Activated CD4-positive, alpha-beta T cell treated with anti-CD3 and anti-CD28 coated beads for 36 hours (primary cell): ENCODE data around the gene AGFG1. TPM values are rescaled to one million over a fixed set of nuclear protein-coding genes. Genes with fewer than 3 reads are reported as not detected.

Experiments used
- ATAC-seq: fragments of 200-7000 bp; cut with Tn5 transposase; one replicate; pipeline ENCODE4 v1.10.0; 2021; ENCODE audit warnings: mild to moderate bottlenecking, moderate library complexity
- CTCF ChIA-PET: fragments of 350-600 bp; sonication (Branson Sonifier 250); formaldehyde crosslinking; loops from one replicate; lab custom pipeline; 2021; ENCODE audit warnings: antibody characterized with exemption; lab: Charles Lee
- POLR2A ChIA-PET: fragments of 350-600 bp; sonication (Branson Sonifier 250); formaldehyde crosslinking; loops from one replicate; lab custom pipeline; 2021; ENCODE audit warnings: antibody characterized with exemption, inconsistent platforms; lab: Charles Lee
- DNase-seq: peaks from one replicate; pipeline ENCODE4 v3.0.0-alpha.2; 2020
- H3K27ac Mint-ChIP-seq: one replicate; pipeline ENCODE4 v1.8.0; 2021; ENCODE audit warnings: mixed read lengths
- H3K27me3 Mint-ChIP-seq: one replicate; pipeline ENCODE4 v1.8.0; 2021; ENCODE audit warnings: mixed read lengths
- H3K36me3 Mint-ChIP-seq: one replicate; pipeline ENCODE4 v1.8.0; 2021; ENCODE audit warnings: low read depth, mixed read lengths
- H3K4me1 Mint-ChIP-seq: one replicate; pipeline ENCODE4 v1.8.0; 2021; ENCODE audit warnings: mixed read lengths
- H3K4me3 Mint-ChIP-seq: one replicate; pipeline ENCODE4 v1.8.0; 2021; ENCODE audit warnings: mild to moderate bottlenecking, moderate library complexity, mixed read lengths
- H3K9me3 Mint-ChIP-seq: one replicate; pipeline ENCODE4 v1.8.0; 2021; ENCODE audit warnings: low read depth, mixed read lengths
- intact Hi-C, 2 experiments: fragments of 100-400 bp; cut with DNase I in 1 of 2; cut with micrococcal nuclease in 1 of 2; formaldehyde crosslinking; loops; one replicate each; pipeline versions ENCODE4 v1.14.2 to v1.15.1; 2022 to 2024; cut with DNase I, micrococcal nuclease
- microRNA-seq: library from miRNA; unstranded; fragments of <30 nt; microRNA quantifications from one replicate; pipeline ENCODE4 v1.2.0, GENCODE V29; 2021; ENCODE audit warnings: borderline replicate concordance
- total RNA-seq, 2 experiments: library from RNA; stranded (reverse); gene quantifications; one replicate each; pipeline ENCODE4 v1.2.3, GENCODE V29; 2021

The AGFG1 gene
- total RNA-seq, 2 experiments from 2014 or later, result 158 to 214 TPM

DNA sequence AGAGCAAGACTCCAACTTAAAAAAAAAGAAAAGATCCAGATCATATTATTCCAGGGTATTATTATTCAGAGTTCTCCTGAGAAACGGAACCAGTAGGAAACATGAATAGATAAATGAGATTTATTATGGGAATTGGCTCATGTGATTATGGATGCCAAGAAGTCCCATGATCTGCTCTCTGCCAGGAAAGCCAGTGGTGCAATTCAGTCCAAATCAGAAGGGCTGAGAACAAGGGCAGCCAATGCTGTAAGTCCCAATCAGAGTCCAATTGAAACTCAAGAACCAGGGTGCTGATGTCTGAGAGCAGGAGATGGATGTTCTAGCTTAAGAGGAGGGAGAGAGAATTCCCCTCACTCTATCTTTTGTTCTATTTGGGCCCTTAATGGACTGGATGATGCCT lies 134.5 kb downstream of the AGFG1 start:
- intact Hi-C loops, result no loop called here
- no peak overlapping the region for H3K27ac Mint-ChIP-seq
- ChIA-PET POLR2A (no interaction called here), CTCF (no interaction called here)
- H3K36me3 Mint-ChIP-seq, result peaks cover 2% of the 10 kb centered on the region
- peaks cover 5% of the 10 kb centered on the region for H3K4me1 Mint-ChIP-seq
- peaks cover 32% of the 10 kb centered on the region for H3K27me3 Mint-ChIP-seq
- no peaks in the 10 kb centered on the region for H3K9me3 Mint-ChIP-seq
- no peak overlapping the region for H3K4me3 Mint-ChIP-seq
- no peak for DNase-seq
- ATAC-seq, result no peak

DNA sequence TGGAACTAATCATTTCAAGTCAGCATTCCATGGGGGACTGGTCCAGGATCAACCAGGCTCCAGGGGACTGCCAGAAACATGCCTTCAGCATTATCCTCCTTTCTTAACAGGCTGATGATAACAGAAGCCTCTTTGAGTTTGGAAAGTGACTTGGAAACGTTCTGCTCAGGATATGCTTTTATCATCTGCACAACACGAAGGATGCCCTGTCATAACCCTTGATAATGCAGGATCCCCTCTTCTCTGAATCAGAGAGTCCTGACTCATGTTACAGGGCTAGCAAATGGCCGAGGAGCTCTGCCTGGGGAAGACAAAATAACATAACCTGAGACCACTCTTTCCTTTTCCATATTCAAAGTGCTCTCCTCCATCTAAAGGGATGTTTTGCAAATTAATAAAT lies 136.0 kb downstream of the AGFG1 start:
- intact Hi-C loops, result no loop called here
- peaks cover 5% of the 10 kb centered on the region for H3K4me1 Mint-ChIP-seq
- CTCF ChIA-PET, result no interaction called here
- peaks cover 2% of the 10 kb centered on the region for H3K36me3 Mint-ChIP-seq
- POLR2A ChIA-PET, result no interaction called here
- ATAC-seq (no peak), DNase-seq (no peak)
- H3K27ac Mint-ChIP-seq, result no peak overlapping the region
- peaks cover 31% of the 10 kb centered on the region for H3K27me3 Mint-ChIP-seq
- H3K4me3 Mint-ChIP-seq, result no peak overlapping the region
- no peaks in the 10 kb centered on the region for H3K9me3 Mint-ChIP-seq

GRCh38 chr2:227608561-227609338 lies 136.8 kb downstream of the AGFG1 start:
- ATAC-seq (no peak), DNase-seq (no peak)
- peak overlapping the region; percentile 23 for H3K4me3 Mint-ChIP-seq
- H3K27ac Mint-ChIP-seq, result no peak overlapping the region
- intact Hi-C loops, result no loop called here
- CTCF ChIA-PET, result interaction anchor here (0.7 kb wide), 1 partner anchor 353 kb away, joined by 4 read pairs; no protein-coding TSS in a partner anchor
- POLR2A ChIA-PET, result no interaction called here
- peaks cover 5% of the 10 kb centered on the region for H3K4me1 Mint-ChIP-seq
- no peaks in the 10 kb centered on the region for H3K9me3 Mint-ChIP-seq
- H3K36me3 Mint-ChIP-seq, result peaks cover 2% of the 10 kb centered on the region
- H3K27me3 Mint-ChIP-seq, result peaks cover 31% of the 10 kb centered on the region

- peaks cover 5% of the 10 kb centered on the region for H3K4me1 Mint-ChIP-seq
- CTCF ChIA-PET, result no interaction called here
- no peaks in the 10 kb centered on the region for H3K9me3 Mint-ChIP-seq
- POLR2A ChIA-PET, result no interaction called here
- H3K36me3 Mint-ChIP-seq, result peaks cover 2% of the 10 kb centered on the region
- intact Hi-C loops, result no loop called here
- no peak overlapping the region for H3K4me3 Mint-ChIP-seq
- peaks cover 31% of the 10 kb centered on the region for H3K27me3 Mint-ChIP-seq
- DNase-seq (no peak), ATAC-seq (no peak)
- H3K27ac Mint-ChIP-seq, result no peak overlapping the region
Observed at GRCh38 chr2:227610123-227610522, 138.2 kb downstream of the AGFG1 start.

Small RNAs within 50 kb of the gene (microRNA-seq; reads per million reads assigned to microRNA genes)
- 1.8 reads per million for gene MIR5703

Other genes with a start within 250 kb of the AGFG1 start
- gene MFF, start 146.9 kb upstream of the AGFG1 start, total RNA-seq, result 100 to 1,000 TPM in 1 of 2 experiments, 10 to 100 TPM in 1; 78.3 to 104 TPM
- not detected for gene TM4SF20, start 92.8 kb upstream of the AGFG1 start, total RNA-seq
- gene SCYGR1, start 84.2 kb upstream of the AGFG1 start, total RNA-seq, result not detected
- not detected for gene SCYGR2, start 126.7 kb downstream of the AGFG1 start, total RNA-seq
- not detected for gene SCYGR3, start 142.7 kb downstream of the AGFG1 start, total RNA-seq
- not detected for gene SCYGR4, start 145.3 kb downstream of the AGFG1 start, total RNA-seq
- not detected for gene SCYGR5, start 194.6 kb downstream of the AGFG1 start, total RNA-seq
- not detected for gene SLC19A3, start 245.9 kb downstream of the AGFG1 start, total RNA-seq